Activated naive CD8-positive, alpha-beta T cell (primary cell): ENCODE measurements around the gene EFCAB9.
"Not testable (repeated sequence)": the region's sequence is repeated elsewhere in the genome, so short reads cannot be mapped to it uniquely, and the experiment has no call there.

Experiments
- H3K27ac Mint-ChIP-seq: one replicate; pipeline ENCODE4 v1.8.0; 2021; ENCODE audit warnings: mixed read lengths
- H3K27me3 Mint-ChIP-seq: one replicate; pipeline ENCODE4 v1.8.0; 2021; ENCODE audit warnings: mixed read lengths
- H3K36me3 Mint-ChIP-seq: one replicate; pipeline ENCODE4 v1.8.0; 2021; ENCODE audit warnings: mixed read lengths
- H3K4me1 Mint-ChIP-seq: one replicate; pipeline ENCODE4 v1.8.0; 2021; ENCODE audit warnings: low read depth, mixed read lengths
- H3K4me3 Mint-ChIP-seq: one replicate; pipeline ENCODE4 v1.8.0; 2021; ENCODE audit warnings: mild to moderate bottlenecking, mixed read lengths
- H3K9me3 Mint-ChIP-seq: one replicate; pipeline ENCODE4 v1.8.0; 2021; ENCODE audit warnings: low read depth, mixed read lengths

EFCAB9 gene

GRCh38 chr5:172193872-172194271 lies at the start of gene EFCAB9:
Gene EFCAB9 (plus strand): TSS chr5:172194172. CDS start chr5:172194173, 1 bp downstream.
- no peaks in the 10 kb centered on the region for H3K27me3 Mint-ChIP-seq
- H3K36me3 Mint-ChIP-seq, result no peaks in the 10 kb centered on the region
- no peak within 1 kb of the TSS for H3K27ac Mint-ChIP-seq
- H3K9me3 Mint-ChIP-seq, result no peaks in the 10 kb centered on the region
- H3K4me3 Mint-ChIP-seq, result no peak within 1 kb of the TSS
- no peaks in the 10 kb centered on the region for H3K4me1 Mint-ChIP-seq

GRCh38 chr5:172144291-172144815 lies 49.6 kb upstream of the EFCAB9 start:
- peaks cover 78% of the 10 kb centered on the region for H3K4me1 Mint-ChIP-seq
- peaks cover 9% of the 10 kb centered on the region for H3K36me3 Mint-ChIP-seq
- H3K4me3 Mint-ChIP-seq, result peak overlapping the region; percentile 35
- H3K27ac Mint-ChIP-seq, result peak overlapping the region; percentile 83
- H3K27me3 Mint-ChIP-seq, result no peaks in the 10 kb centered on the region
- H3K9me3 Mint-ChIP-seq, result no peaks in the 10 kb centered on the region

- Mint-ChIP-seq H3K27me3 (no peaks in the 10 kb centered on the region), H3K4me3 (no peak overlapping the region), H3K9me3 (no peaks in the 10 kb centered on the region), H3K27ac (peak overlapping the region; percentile 95), H3K36me3 (peaks cover 6% of the 10 kb centered on the region), H3K4me1 (peaks cover 72% of the 10 kb centered on the region)
These were observed 48.8 kb upstream of the EFCAB9 start for GRCh38 chr5:172144931-172145869.

- H3K27me3 Mint-ChIP-seq, result no peaks in the 10 kb centered on the region
- H3K36me3 Mint-ChIP-seq, result peaks cover 3% of the 10 kb centered on the region
- no peaks in the 10 kb centered on the region for H3K9me3 Mint-ChIP-seq
- peak overlapping the region; percentile 95 for H3K27ac Mint-ChIP-seq
- H3K4me3 Mint-ChIP-seq, result no peak overlapping the region
- peaks cover 75% of the 10 kb centered on the region for H3K4me1 Mint-ChIP-seq
These were observed 47.9 kb upstream of the EFCAB9 start for GRCh38 chr5:172145870-172146747.

- Mint-ChIP-seq H3K27ac (peak overlapping the region; percentile 95), H3K9me3 (no peaks in the 10 kb centered on the region), H3K27me3 (no peaks in the 10 kb centered on the region), H3K36me3 (peaks cover 3% of the 10 kb centered on the region), H3K4me1 (peaks cover 77% of the 10 kb centered on the region), H3K4me3 (no peak overlapping the region)
These were observed 47.3 kb upstream of the EFCAB9 start for GRCh38 chr5:172146748-172147092.

- Mint-ChIP-seq H3K4me3 (no peak overlapping the region), H3K9me3 (no peaks in the 10 kb centered on the region), H3K4me1 (peaks cover 75% of the 10 kb centered on the region), H3K27me3 (no peaks in the 10 kb centered on the region), H3K36me3 (peaks cover 7% of the 10 kb centered on the region), H3K27ac (peak overlapping the region; percentile 95)
These were observed 46.1 kb upstream of the EFCAB9 start for GRCh38 chr5:172147857-172148256.

GRCh38 chr5:172148381-172148780 lies 45.6 kb upstream of the EFCAB9 start:
- Mint-ChIP-seq H3K27ac (peak overlapping the region; percentile 72), H3K4me1 (peaks cover 75% of the 10 kb centered on the region), H3K36me3 (peaks cover 7% of the 10 kb centered on the region), H3K9me3 (no peaks in the 10 kb centered on the region), H3K4me3 (no peak overlapping the region), H3K27me3 (no peaks in the 10 kb centered on the region)

GRCh38 chr5:172149073-172149472 lies 44.9 kb upstream of the EFCAB9 start:
- Mint-ChIP-seq H3K36me3 (peaks cover 7% of the 10 kb centered on the region), H3K4me3 (no peak overlapping the region), H3K4me1 (peaks cover 73% of the 10 kb centered on the region), H3K27me3 (no peaks in the 10 kb centered on the region), H3K27ac (peak overlapping the region; percentile 72), H3K9me3 (no peaks in the 10 kb centered on the region)

GRCh38 chr5:172149481-172149880 lies 44.5 kb upstream of the EFCAB9 start:
- peaks cover 72% of the 10 kb centered on the region for H3K4me1 Mint-ChIP-seq
- H3K9me3 Mint-ChIP-seq, H3K36me3 Mint-ChIP-seq, H3K27me3 Mint-ChIP-seq, H3K4me3 Mint-ChIP-seq: not testable (repeated sequence)
- H3K27ac Mint-ChIP-seq, result peak overlapping the region; percentile 72

GRCh38 chr5:172150514-172151425 lies 43.2 kb upstream of the EFCAB9 start:
- no peaks in the 10 kb centered on the region for H3K27me3 Mint-ChIP-seq
- no peaks in the 10 kb centered on the region for H3K9me3 Mint-ChIP-seq
- H3K4me3 Mint-ChIP-seq, result peak overlapping the region; percentile 68
- peaks cover 69% of the 10 kb centered on the region for H3K4me1 Mint-ChIP-seq
- peaks cover 10% of the 10 kb centered on the region for H3K36me3 Mint-ChIP-seq
- peak overlapping the region; percentile 96 for H3K27ac Mint-ChIP-seq

- Mint-ChIP-seq H3K4me1 (peaks cover 64% of the 10 kb centered on the region), H3K36me3 (peaks cover 8% of the 10 kb centered on the region), H3K27me3 (no peaks in the 10 kb centered on the region), H3K4me3 (peak overlapping the region; percentile 65), H3K9me3 (no peaks in the 10 kb centered on the region), H3K27ac (peak overlapping the region; percentile 96)
These were observed 42.2 kb upstream of the EFCAB9 start for GRCh38 chr5:172151661-172152210.

GRCh38 chr5:172153695-172154094 lies 40.3 kb upstream of the EFCAB9 start:
- no peaks in the 10 kb centered on the region for H3K9me3 Mint-ChIP-seq
- H3K36me3 Mint-ChIP-seq, result peaks cover 13% of the 10 kb centered on the region
- peaks cover 65% of the 10 kb centered on the region for H3K4me1 Mint-ChIP-seq
- peak overlapping the region; percentile 96 for H3K27ac Mint-ChIP-seq
- no peaks in the 10 kb centered on the region for H3K27me3 Mint-ChIP-seq
- no peak overlapping the region for H3K4me3 Mint-ChIP-seq

GRCh38 chr5:172155101-172155500 lies 38.9 kb upstream of the EFCAB9 start:
- Mint-ChIP-seq H3K36me3 (peaks cover 13% of the 10 kb centered on the region), H3K4me1 (peaks cover 72% of the 10 kb centered on the region), H3K27ac (peak overlapping the region; percentile 96)
- not testable (repeated sequence) for H3K27me3 Mint-ChIP-seq, H3K4me3 Mint-ChIP-seq, H3K9me3 Mint-ChIP-seq

GRCh38 chr5:172156541-172156994 lies 37.4 kb upstream of the EFCAB9 start:
- peak overlapping the region; percentile 86 for H3K27ac Mint-ChIP-seq
- peaks cover 13% of the 10 kb centered on the region for H3K36me3 Mint-ChIP-seq
- H3K4me1 Mint-ChIP-seq, result peaks cover 71% of the 10 kb centered on the region
- H3K4me3 Mint-ChIP-seq, result no peak overlapping the region
- no peaks in the 10 kb centered on the region for H3K9me3 Mint-ChIP-seq
- no peaks in the 10 kb centered on the region for H3K27me3 Mint-ChIP-seq
